B cell (primary cell): Measurements from ENCODE around the gene FAM227A. TPM values are rescaled to one million over a fixed set of nuclear protein-coding genes. Genes with fewer than 3 reads are reported as not detected.

Experiments used
- ATAC-seq: fragments of 200-7000 bp; cut with Tn5 transposase; one replicate; pipeline ENCODE4 v1.10.0; 2021; ENCODE audit warnings: low read depth, mild to moderate bottlenecking, moderate number of reproducible peaks, moderate library complexity
- CTCF ChIA-PET: fragments of 350-600 bp; sonication (Branson Sonifier 250); formaldehyde crosslinking; loops from one replicate; lab custom pipeline; 2021; ENCODE audit warnings: antibody characterized with exemption, inconsistent platforms; lab: Charles Lee
- POLR2A ChIA-PET: fragments of 350-600 bp; sonication (Branson Sonifier 250); formaldehyde crosslinking; loops from one replicate; lab custom pipeline; 2021; ENCODE audit warnings: antibody characterized with exemption; lab: Charles Lee
- DNase-seq: peaks from one replicate; pipeline ENCODE4 v3.0.0; 2013
- H2AFZ ChIP-seq: 2 replicates; pipeline ENCODE4 v1.6.1; 2012; ENCODE audit warnings: mild to moderate bottlenecking, low read depth, low read length; ENCODE audit not compliant: insufficient read depth, poor library complexity, severe bottlenecking
- H3K27ac ChIP-seq, 2 donors: 1 replicate in 1 of 2; 2 replicates in 1 of 2; pipeline ENCODE4 v1.5.1; 2012 to 2013; ENCODE audit warnings: low read length in 2 of 2, mild to moderate bottlenecking in 2 of 2, moderate library complexity in 1 of 2
- H3K27me3 ChIP-seq, 4 experiments: fragments of 200-600 bp in 1 of 4; sonication (generic) in 1 of 4; replicated peaks in 1 of 4; 1 replicate in 2 of 4; 2 replicates in 2 of 4; pipeline versions ENCODE4 v1.6.1 to v1.7.0; 2013 to 2016; ENCODE audit warnings: low read length in 3 of 4, mild to moderate bottlenecking in 2 of 4, mixed read lengths in 1 of 4, moderate library complexity in 1 of 4; ENCODE audit not compliant: insufficient read depth in 4 of 4, control insufficient read depth in 3 of 4; ENCODE audit errors: control extremely low read depth in 1 of 4
- H3K36me3 ChIP-seq, 2 experiments: replicated peaks in 1 of 2; 1 replicate in 1 of 2; 2 replicates in 1 of 2; pipeline versions ENCODE4 v1.6.1 to v1.7.1; 2013; ENCODE audit warnings: low read length in 1 of 2; ENCODE audit not compliant: insufficient read depth in 2 of 2, control insufficient read depth in 1 of 2; ENCODE audit errors: control extremely low read depth in 1 of 2, extremely low read depth in 1 of 2
- H3K4me1 ChIP-seq, 2 donors: fragments of 200-600 bp in 1 of 2; sonication (generic) in 1 of 2; 1 replicate in 1 of 2; 2 replicates in 1 of 2; pipeline versions ENCODE4 v1.5.1 to v1.6.1; 2013 to 2017; ENCODE audit warnings: low read length in 2 of 2; ENCODE audit not compliant: control insufficient read depth in 2 of 2, insufficient read depth in 2 of 2
- H3K4me2 ChIP-seq: replicated peaks from 2 replicates; pipeline ENCODE3; 2012; ENCODE audit warnings: mild to moderate bottlenecking, low read depth, low read length; ENCODE audit not compliant: poor library complexity, severe bottlenecking
- H3K4me3 ChIP-seq, 5 experiments: fragments of 200-600 bp in 1 of 5; sonication (generic) in 1 of 5; 1 replicate in 3 of 5; 2 replicates in 2 of 5; pipeline versions ENCODE4 v1.5.1 to v1.7.0; 2011 to 2016; ENCODE audit warnings: low read length in 4 of 5, mild to moderate bottlenecking in 4 of 5, low read depth in 2 of 5, control low read depth in 1 of 5, moderate library complexity in 1 of 5; ENCODE audit not compliant: insufficient read depth in 1 of 5; ENCODE audit errors: control extremely low read depth in 1 of 5, extremely low read depth in 1 of 5
- H3K79me2 ChIP-seq: fragments of 200-600 bp; sonication (generic); one replicate; pipeline ENCODE4 v1.6.0; 2016; ENCODE audit warnings: low read length; ENCODE audit not compliant: control insufficient read depth, insufficient read depth
- H3K9ac ChIP-seq: fragments of 200-600 bp; sonication (generic); 2 replicates; pipeline ENCODE4 v1.6.1; 2017; ENCODE audit warnings: mild to moderate bottlenecking, low read length, moderate library complexity
- H3K9me3 ChIP-seq, 3 donors: one replicate each; pipeline versions ENCODE4 v1.6.1 to v1.7.1; 2013; ENCODE audit warnings: low read length in 2 of 3; ENCODE audit not compliant: control insufficient read depth in 2 of 3, insufficient read depth in 1 of 3; ENCODE audit errors: control extremely low read depth in 1 of 3
- H4K20me1 ChIP-seq: 2 replicates; pipeline ENCODE4 v1.6.0; 2012; ENCODE audit warnings: mild to moderate bottlenecking, low read length; ENCODE audit not compliant: insufficient read depth, control insufficient read depth, poor library complexity, severe bottlenecking
- H3K27ac Mint-ChIP-seq: one replicate; pipeline ENCODE4 v1.8.0; 2021; ENCODE audit warnings: mixed read lengths
- H3K27me3 Mint-ChIP-seq: one replicate; pipeline ENCODE4 v1.8.0; 2021; ENCODE audit warnings: mixed read lengths
- H3K4me1 Mint-ChIP-seq: one replicate; pipeline ENCODE4 v1.8.0; 2021; ENCODE audit warnings: mixed read lengths
- H3K4me3 Mint-ChIP-seq: one replicate; pipeline ENCODE4 v1.8.0; 2021; ENCODE audit warnings: mixed read lengths
- H3K9me3 Mint-ChIP-seq: one replicate; pipeline ENCODE4 v1.8.0; 2022; ENCODE audit warnings: mixed read lengths; ENCODE audit not compliant: insufficient read depth
- EZH2 ChIP-seq: IDR thresholded peaks from 2 replicates; pipeline ENCODE4 v1.6.1; 2012; ENCODE audit warnings: borderline replicate concordance, low read depth, mild to moderate bottlenecking, moderate library complexity, low read length; ENCODE audit not compliant: insufficient read depth, poor library complexity, severe bottlenecking
- WGBS: methylation state at CpG from one replicate; pipeline ENCODE4 v1.1.5; 2013; ENCODE audit warnings: missing lambda C conversion rate; ENCODE audit not compliant: insufficient coverage; 5-methylcytosine and 5-hydroxymethylcytosine counted together
- intact Hi-C: fragments of 100-400 bp; cut with micrococcal nuclease; formaldehyde crosslinking; loops from one replicate; pipeline ENCODE4 v1.10.0; 2022
- polyA plus RNA-seq: library from polyadenylated mRNA; depleted of rRNA; stranded (reverse); fragments of >200 nt; gene quantifications from 2 replicates; pipeline ENCODE4 v1.2.3, GENCODE V29; 2012
- total RNA-seq, 2 donors: library from RNA; stranded (reverse); fragments of 120-200 nt in 1 of 2; gene quantifications; 1 replicate in 1 of 2; 2 replicates in 1 of 2; pipeline versions ENCODE4 v1.2.3 to v1.2.4, GENCODE V29; 2013 to 2022
- TF ChIP-seq, protein P1 (sequence below): fragments of 200-600 bp; IDR thresholded peaks from one replicate; pipeline ENCODE4 v1.8.0; 2022; ENCODE audit warnings: antibody characterized with exemption, mild to moderate bottlenecking

The FAM227A gene
- total and polyA plus RNA-seq, 2 donors (not counting 1 experiment from before 2014, with no cell fraction given) = 0.04 to 0.57 TPM

DNA sequence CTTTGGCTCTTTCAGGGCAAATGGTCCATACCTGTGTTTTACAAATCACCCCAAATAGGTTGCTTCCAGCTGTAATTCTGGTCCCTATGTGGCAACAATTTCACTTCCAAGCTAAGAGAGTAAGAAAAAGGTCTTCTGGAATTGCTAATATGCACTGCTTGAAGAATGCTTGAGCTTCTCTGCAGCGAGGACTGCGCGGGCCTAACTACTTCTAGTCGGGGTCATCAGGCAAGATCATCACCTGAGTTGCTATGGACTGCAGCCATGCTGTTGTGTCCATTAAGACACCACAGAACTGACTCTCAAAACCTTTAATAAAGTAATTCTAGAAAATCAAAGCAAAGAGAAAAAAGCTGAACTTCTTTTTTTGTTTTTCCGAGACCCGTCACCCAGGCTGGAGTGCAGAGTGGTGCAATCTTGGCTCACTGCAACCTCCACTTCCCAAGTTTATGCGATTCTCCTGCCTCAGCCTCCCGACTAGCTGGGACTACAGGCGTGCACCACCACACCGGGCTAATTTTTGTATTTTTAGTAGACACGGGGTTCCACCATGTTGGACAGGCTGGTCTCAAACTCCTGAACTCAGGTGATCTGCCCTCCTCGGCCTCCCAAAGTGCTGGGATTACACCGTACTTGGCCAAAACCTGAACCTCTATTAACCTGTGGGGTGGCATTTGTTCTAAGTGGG is 42.4 kb upstream of the FAM227A start:
- Histone ChIP-seq H3K4me1 (peaks cover 25 to 37% of the 10 kb centered on the region in 2 donors), H3K36me3 (no peaks in the 10 kb centered on the region), H4K20me1 (no peaks in the 10 kb centered on the region), H3K4me3 (no peak overlapping the region), H3K9ac (no peak overlapping the region), H2AFZ (no peak overlapping the region), H3K4me2 (peak overlapping the region; percentile 74), H3K27me3 (no peaks in the 10 kb centered on the region), H3K27ac (peak overlapping the region in 1 of 2 donors; percentile 99), H3K9me3 (no peaks in the 10 kb centered on the region), H3K79me2 (peaks cover 46% of the 10 kb centered on the region)
- Mint-ChIP-seq H3K27ac (peak overlapping the region; percentile 59), H3K4me1 (peaks cover 65% of the 10 kb centered on the region), H3K27me3 (no peaks in the 10 kb centered on the region), H3K4me3 (peak overlapping the region; percentile 94), H3K9me3 (no peaks in the 10 kb centered on the region)
- WGBS = 98% methylated on average over 11 of the region's 13 CpGs
- DNase-seq = no peak
- POLR2A ChIA-PET = interaction anchor here (2.0 kb wide), 1 partner anchor 17 kb away, joined by 9 read pairs; the partner anchor contains the start of gene TOMM22
- CTCF ChIA-PET = interaction anchor here (0.8 to 6.7 kb wide), 7 partner anchors 9 to 646 kb away, joined by 3 to 51 read pairs (median 4); partner anchors contain the start of genes RPL3 and TOMM22
- intact Hi-C loops = no loop called here
- no peak for ATAC-seq
- TF ChIP-seq, protein P1, sequence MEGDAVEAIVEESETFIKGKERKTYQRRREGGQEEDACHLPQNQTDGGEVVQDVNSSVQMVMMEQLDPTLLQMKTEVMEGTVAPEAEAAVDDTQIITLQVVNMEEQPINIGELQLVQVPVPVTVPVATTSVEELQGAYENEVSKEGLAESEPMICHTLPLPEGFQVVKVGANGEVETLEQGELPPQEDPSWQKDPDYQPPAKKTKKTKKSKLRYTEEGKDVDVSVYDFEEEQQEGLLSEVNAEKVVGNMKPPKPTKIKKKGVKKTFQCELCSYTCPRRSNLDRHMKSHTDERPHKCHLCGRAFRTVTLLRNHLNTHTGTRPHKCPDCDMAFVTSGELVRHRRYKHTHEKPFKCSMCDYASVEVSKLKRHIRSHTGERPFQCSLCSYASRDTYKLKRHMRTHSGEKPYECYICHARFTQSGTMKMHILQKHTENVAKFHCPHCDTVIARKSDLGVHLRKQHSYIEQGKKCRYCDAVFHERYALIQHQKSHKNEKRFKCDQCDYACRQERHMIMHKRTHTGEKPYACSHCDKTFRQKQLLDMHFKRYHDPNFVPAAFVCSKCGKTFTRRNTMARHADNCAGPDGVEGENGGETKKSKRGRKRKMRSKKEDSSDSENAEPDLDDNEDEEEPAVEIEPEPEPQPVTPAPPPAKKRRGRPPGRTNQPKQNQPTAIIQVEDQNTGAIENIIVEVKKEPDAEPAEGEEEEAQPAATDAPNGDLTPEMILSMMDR = no peak
- no peak for TF ChIP-seq EZH2
